HG03432 (cell line): ENCODE measurements around the gene SPRED3.
"Not testable (repeated sequence)": the region's sequence is repeated elsewhere in the genome, so short reads cannot be mapped to it uniquely, and the experiment has no call there.

ENCODE experiments used
- ATAC-seq: cut with Tn5 transposase; IDR thresholded peaks from one replicate; pipeline ENCODE4 v1.9.1; 2021; ENCODE audit warnings: mild to moderate bottlenecking, moderate library complexity; ENCODE audit not compliant: unreplicated experiment

Gene SPRED3

GRCh38 chr19:38389957-38390924 lies 1.7 kb downstream of the SPRED3 start:
- ATAC-seq = no peak

DNA sequence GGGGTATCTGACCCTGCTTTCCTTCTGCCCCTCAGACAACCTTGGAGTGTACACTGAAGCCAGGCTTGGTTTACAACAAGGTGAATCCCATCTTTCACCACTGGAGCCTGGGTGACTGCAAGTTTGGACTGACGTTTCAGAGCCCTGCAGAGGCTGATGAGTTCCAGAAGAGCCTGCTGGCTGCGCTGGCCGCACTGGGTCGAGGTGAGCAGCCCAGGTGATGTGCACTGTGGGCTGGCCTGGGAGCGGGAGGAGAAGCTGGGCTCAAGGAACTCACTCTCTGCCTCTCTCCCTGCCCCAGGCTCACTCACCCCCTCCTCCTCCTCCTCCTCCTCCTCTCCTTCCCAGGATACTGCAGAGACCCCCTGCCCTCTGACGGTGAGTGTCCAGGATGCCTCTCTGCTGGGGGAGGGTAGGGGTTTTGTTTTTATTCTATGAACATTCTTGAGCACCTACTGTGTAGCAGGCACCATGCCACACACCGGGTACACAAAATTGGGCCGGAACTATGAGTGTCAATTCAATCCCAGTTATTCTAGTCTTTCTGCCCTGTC lies 3.5 kb downstream of the SPRED3 start:
- no peak for ATAC-seq

- ATAC-seq = no peak
Measured at GRCh38 chr19:38392707-38393308, 4.3 kb downstream of the SPRED3 start.

GRCh38 chr19:38394488-38394887 lies 6.0 kb downstream of the SPRED3 start:
- no peak for ATAC-seq

DNA sequence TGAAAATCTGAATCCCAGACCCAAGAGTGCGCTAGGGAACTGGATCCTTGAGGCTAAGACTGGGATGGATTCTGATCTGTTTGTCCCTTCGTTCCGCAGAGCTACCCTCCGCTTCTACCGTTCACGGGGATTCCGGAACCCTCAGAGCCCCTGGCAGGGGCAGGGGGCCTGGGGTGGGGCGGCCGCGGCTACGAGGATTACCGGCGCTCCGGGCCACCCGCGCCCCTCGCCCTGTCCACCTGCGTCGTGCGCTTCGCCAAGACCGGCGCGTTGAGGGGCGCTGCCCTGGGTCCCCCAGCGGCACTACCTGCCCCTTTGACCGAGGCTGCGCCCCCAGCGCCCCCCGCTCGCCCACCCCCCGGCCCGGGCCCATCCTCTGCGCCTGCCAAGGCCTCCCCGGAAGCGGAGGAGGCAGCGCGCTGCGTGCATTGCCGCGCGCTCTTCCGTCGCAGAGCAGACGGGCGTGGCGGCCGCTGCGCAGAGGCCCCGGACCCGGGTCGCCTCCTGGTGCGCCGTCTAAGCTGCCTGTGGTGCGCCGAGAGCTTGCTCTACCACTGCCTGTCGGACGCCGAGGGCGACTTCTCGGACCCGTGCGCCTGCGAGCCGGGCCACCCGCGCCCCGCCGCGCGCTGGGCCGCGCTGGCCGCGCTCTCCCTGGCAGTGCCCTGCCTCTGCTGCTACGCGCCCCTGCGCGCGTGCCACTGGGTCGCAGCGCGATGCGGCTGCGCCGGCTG lies 7.1 kb downstream of the SPRED3 start:
- no peak for ATAC-seq

- no peak for ATAC-seq
Measured at GRCh38 chr19:38399081-38399480, 10.6 kb downstream of the SPRED3 start.

- no peak for ATAC-seq
Measured at GRCh38 chr19:38399537-38399936, 11.0 kb downstream of the SPRED3 start.

- no peak for ATAC-seq
Measured at GRCh38 chr19:38400361-38400760, 11.9 kb downstream of the SPRED3 start.

DNA sequence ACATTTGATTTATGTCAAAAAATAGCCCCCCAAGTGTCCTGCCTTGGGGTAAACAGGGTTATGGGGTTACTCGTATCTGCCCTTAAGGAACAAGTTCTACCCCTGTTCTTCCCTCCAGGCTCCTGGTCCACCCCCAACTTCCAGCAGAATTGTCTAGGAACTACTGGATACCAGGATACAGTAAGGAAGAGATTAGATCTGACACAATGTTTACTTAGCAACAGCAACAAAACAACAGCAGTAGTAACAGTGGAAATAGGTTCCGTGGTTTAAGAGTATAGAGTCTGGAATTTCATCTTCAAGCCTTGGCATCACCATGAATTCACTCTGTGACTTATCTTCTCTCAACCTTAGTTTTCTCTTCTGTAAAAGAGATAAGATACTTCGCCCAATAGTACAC lies 12.7 kb downstream of the SPRED3 start:
- ATAC-seq = no peak

GRCh38 chr19:38402623-38402966 lies 14.1 kb downstream of the SPRED3 start:
- ATAC-seq = no peak

DNA sequence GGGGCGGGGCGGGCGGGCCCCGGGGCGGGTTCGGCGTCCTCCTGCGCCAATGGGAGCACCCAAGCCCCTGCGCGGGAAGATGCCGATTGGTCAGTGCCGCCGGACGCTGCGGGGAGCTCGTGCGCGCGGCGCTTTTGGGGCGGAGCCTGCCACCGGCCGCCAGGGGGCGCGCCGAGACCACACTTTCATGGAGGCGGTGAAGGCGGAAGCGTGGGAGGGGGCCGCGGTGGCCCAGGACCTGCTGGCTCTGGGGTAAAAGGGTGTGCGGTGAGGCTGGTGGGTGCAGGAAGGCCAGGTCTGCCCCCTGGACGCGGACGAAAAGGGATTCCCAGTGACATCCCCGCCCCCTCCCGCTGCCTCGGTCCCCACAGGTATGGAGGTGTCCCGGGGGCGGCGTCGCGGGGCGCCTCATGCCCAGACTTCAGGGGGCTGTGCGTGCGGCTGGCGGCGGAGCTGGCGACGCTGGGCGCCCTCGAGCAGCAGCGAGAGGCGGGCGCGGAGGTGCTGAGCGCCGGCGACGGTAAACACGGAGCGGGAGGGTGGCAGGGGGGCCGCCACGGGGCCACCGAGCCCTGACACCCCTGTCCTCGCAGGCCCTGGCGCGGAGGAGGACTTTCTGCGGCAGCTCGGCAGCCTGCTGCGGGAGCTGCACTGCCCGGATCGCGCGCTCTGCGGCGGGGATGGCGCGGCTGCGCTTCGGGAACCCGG lies 14.6 kb downstream of the SPRED3 start, which contains the start of gene FAM98C:
FAM98C (plus strand) TSS at position 127 of the 708 bp plus-strand sequence; CDS start at position 188, 61 bp downstream.
- ATAC-seq = peak; percentile 88

- ATAC-seq = no peak
Measured at GRCh38 chr19:38404858-38405257, 16.4 kb downstream of the SPRED3 start.

DNA sequence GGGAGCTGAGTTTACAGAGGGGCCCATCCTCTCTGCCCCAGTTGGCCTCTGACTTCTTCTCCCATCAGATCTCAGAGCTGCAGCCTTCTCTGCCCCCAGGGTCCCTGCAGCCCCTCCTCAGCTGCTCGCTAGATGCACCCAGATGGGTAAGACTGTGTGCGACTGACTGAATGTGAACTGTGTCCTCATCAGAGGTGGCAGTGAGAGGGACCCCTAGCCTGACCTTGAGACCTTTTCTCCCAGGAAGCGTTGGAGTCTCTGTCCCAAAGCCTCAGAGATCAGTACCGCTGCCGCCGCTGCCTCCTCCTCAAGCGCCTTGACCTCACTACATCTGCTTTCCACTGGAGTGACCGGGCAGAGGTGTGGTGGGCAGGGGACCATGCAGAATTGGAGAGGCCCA lies 16.8 kb downstream of the SPRED3 start:
- no peak for ATAC-seq

- ATAC-seq = no peak
Measured at GRCh38 chr19:38409631-38410133, 21.2 kb downstream of the SPRED3 start.

DNA sequence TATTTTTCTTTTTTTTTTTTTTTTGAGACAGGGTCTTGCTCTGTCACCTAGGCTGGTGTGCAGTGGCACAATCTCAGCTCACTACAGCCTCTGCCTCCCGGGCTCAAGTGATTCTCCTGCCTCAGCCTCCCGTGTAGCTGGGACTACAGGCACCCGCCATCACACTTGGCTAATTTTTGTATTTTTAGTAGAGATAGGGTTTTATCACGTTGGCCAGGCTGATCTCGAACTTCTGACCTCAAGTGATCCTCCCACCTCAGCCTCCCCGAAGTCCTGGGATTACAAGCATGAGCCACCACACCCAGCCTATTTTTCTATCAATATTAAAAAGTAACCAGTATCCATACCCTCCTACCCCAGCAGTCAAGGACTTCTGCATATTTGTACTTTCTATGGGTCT lies 21.9 kb downstream of the SPRED3 start:
- not testable (repeated sequence) for ATAC-seq

DNA sequence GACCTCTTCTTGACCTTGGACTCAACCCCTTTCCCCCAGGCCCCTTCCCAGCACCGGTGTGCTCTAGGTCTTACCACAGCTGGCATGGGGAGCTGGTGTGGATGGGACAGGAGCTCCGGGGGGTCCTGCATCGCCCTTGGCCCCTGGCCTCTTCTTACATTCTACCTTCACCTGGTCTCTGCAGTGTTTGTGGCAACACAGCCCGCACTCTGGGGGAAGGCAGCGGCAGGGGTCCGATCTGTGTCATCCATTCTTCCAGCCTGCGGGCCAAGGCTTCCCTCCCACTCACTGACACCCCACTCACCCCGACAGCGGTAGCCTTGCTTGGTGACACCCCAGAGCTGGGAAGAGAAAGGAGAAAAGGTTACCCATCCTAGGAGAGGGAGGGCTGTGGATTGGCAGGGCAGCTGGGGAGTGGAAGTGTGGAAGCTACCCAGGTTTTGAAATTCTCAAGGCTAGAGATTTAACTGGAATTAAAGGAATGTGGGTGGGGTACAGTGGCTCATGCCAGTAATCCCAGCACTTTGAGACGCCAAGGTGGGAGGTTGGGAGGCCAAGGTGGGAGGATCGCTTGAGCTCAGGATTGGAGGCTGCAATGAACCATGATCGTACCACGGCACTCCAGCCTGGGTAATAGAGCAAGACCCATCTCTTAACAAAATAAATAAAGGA lies 22.7 kb downstream of the SPRED3 start:
- no peak for ATAC-seq

- not testable (repeated sequence) for ATAC-seq
Measured at GRCh38 chr19:38411898-38412297, 23.4 kb downstream of the SPRED3 start.

DNA sequence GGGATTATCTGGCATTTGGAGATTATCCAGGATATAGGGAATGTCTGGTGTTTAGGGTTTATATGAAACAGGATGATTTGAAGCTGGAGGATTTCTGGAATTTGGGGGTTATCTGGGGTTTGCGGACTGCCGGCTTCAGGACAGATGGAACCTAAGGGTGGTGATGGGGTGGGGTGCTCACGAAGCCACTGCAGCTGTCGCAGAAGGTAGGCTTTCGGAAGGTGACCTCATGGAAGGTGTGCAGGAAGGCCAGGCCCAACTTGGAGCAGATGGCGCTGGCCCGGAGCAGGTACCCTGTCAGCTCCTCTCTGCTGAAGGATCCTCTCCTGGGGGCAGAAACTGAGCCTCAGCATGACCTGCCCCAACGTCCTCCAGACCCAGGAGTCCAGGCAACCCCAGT lies 24.0 kb downstream of the SPRED3 start:
- ATAC-seq = no peak

DNA sequence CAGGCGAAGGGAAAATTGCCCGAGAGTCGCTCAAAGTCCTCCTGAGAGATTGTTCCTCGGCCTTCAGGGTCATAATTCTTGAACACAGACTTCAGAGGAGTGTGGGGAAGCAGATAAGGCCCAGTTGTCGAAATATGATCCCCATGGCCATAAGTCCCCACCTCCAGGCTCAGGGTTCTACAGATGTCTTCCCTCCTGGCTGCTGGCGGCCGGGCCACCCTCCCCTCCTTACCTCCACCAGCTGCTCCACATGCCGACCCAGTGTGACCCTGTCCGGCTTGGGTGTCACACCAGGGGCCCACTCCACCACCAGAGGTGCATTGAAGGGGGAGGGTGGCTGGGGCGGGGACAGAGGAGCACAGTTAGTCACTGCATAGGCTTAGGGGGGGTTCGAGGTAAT lies 24.5 kb downstream of the SPRED3 start:
- no peak for ATAC-seq

DNA sequence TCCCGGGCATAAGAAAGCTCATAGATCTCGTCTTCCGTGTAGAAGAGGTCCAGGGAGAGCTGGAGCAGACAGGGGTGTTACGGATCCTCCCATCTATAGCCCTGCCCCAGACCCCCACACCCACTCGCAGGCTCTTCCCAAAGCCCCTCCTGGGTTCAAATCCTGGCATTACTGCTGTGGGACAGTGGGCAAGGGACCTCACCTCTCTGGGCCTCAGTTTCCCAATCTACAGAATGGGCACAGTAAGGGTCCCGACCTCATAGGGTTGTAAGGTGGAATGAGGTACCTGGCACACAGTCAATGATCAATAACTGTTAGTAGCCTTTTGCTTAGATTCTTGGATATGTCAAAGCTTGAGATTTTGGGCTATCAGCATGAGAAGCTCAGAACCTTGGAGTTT lies 24.9 kb downstream of the SPRED3 start:
- ATAC-seq = no peak
